GM04503 (cell line): ENCODE measurements around the gene PIAS3.
"Not testable (repeated sequence)": the region's sequence is repeated elsewhere in the genome, so short reads cannot be mapped to it uniquely, and the experiment has no call there.

ENCODE experiments used
- DNase-seq: peaks from one replicate; pipeline ENCODE4 v3.0.0-alpha.2; 2012; ENCODE audit warnings: low read depth

PIAS3 gene

DNA sequence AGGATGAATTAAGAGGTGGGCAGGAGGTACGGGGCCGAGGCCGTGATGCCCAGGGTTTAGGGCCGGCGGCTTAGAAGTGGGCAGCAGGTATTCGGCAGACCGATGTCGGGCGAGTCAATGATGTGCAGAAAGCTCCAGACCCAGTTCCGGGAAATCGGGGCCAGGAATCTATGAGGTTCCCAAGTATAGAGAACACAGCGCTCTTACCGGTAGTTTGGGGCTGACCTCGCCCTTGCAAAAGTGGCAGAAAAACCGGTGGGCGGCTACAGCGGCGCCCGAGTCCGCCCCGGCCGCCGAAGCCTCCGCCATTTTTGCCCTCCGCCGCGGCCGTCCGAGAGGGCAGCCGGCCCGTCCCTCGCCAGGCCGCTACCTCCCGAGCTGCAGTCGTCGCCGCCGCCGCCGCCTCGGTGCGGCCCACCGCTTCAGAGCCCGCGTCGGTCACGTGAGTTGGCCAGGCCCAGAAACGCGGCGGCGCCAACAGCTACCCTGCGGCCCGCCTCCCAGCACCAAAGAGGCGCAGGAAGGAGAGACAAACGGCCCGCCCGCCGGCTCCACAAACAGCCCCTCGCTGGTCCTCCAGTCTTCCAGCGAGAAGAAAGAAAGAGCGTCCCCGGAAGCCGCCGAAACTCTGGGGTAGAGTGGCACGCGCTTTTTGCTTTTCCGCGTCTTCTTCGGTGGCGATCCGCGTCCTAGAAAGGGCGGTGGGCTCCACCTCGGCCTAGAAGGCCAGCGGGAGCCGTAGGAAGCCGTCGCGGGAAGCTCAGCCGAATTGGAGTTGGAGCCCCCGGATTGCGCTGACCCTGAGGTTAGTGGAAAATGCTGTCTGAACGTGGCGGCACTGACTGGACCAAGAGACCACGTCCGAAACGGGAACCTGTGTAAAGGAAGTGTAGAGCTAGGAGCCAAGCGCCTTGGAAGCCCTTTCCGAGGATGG is 35.0 kb downstream of the PIAS3 start, which contains the start of the genes POLR3C and RNF115:
TSS of gene POLR3C (plus strand) at position 636 of the 934 bp plus-strand sequence. CDS start 1,577 bp downstream, outside the sequence.
TSS of gene RNF115 (minus strand) at position 531 of the 934 bp plus-strand sequence. CDS start at position 309, 222 bp downstream.
- peak; percentile 63 for DNase-seq

DNA sequence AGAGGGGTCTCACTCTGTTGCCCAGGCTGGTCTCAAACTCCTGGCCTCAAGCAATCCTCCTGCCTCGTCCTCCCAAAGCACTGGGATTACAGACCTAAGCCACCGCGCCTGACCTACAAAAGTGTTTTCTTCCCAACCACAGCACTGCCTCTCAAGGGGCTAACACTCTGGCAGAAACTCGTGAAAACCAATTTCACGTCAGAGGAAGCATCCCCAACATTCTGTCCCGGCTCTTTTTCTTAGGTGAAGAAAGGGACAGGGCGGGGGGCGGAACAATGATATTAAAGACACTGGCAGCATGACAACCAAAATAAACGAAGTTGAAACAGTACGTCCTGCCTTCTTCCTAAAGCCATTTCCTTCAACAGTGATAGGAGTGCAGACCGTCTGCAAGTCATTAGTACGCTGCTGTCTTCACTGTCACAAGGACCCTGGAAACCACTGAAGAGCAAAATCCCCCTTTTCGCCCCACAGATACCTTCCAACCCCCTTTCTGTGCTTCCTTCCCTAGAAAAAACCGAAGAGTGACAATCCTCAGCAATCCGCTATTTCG is 36.0 kb downstream of the PIAS3 start:
- not testable (repeated sequence) for DNase-seq

DNA sequence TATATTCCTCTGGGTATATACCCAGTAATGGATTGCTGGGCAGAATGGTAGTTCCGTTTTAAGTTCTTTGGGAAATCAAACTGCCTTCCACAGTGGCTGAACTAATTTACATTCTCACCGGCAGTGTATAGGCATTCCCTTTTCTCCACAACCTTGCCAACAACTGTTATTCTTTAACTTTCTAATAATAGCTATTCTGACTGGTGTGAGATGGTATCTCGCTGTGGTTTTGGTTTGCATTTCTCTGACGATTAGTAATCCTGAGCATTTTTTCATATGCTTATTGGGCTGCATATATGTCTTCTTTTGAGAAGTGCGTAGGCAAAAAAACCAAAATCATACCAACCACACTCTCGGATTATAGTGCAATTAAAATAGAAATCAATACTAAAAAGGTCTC is 40.8 kb downstream of the PIAS3 start:
- DNase-seq: peak; percentile 50

DNA sequence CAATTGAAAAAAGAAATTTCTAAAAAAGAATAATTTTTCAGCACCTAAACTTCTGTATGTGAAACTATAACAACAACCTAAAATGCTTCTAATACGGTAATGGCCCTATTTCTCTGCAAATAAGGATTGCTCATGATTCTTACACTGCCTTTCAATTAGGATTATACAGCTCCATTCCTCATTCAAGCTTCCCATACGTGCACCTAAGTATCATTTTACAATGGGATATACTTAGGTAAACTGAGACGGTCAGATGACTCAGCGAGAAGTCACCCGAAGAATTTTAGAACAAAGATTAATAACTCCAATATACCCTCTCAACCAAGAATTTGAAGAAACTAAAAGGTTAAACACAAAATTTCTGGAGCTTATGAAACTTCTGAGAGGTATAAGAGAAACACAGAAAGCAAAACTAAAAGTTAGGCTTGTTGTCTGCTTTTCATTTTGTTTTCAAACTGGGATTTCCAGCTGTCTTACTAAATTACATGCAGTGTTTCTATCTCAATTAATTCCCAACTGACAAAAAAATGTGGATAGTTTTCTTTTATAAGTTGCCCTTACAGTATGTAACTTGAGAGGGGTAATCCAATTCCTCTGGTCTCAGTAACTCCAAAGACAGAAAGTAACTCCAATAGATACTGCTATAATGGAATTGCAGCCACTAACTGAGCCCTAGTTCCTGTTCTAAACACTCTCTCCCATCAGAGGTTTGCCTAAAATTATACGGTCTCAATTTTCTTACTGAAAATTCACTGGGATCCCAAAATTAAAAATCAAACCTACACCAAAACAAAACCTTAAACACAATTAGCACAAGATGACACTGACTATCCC is 45.7 kb downstream of the PIAS3 start:
- not testable (repeated sequence) for DNase-seq

DNA sequence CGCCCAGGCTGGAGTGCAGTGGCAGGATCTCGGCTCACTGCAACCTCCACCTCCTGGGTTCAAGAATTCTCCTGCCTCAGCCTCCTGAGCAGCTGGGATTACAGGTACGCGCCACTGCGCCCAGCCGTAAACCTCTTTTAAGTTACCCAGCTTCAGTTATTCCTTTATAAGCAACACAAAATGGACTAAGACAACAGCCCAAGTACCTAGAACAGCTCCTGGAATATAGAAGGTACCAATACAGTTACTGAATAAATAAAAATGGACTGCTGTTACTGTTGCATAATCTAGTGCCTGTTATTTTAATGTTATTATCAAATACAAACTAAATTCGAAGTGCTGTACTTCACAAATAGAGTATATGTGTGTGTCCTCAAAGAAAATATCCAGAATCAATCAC is 52.0 kb downstream of the PIAS3 start:
- DNase-seq: no peak

DNA sequence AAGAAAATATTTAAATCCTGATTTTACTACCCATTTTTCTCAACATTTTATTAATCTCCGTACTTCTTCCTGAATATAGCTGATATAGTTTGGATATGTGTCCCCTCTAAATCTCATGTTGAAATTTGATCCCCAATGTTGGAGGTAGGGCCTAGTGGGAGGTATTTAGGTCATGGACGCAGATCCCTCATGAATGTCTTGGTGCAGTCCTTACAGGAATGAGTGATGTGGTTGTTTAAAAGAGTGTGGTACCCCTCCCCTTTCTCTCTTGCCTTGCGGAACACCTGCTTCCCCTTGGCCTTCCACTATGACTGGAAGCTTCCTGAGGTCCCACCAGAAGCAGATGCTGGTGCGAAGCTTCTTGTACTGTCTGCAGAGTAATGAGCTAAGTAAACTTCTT is 52.5 kb downstream of the PIAS3 start:
- DNase-seq: no peak

DNA sequence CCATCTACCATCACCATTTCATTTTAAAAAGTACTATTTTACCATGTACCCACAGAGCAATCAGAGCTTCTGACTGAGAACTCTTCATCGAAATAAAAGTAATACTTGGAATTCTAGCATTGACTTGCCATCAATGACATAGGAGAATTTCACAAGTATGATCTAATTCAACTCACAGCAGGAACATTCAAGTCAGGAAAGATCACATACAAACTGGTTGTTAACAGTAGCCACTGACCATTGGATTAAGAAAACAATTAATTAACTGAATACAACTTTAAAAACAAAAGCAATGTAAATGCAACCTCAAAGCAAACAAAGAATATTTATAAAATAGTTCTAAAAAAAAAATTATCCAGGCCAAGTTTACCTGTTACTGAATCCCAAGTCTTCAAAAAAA is 53.8 kb downstream of the PIAS3 start:
- DNase-seq: no peak

DNA sequence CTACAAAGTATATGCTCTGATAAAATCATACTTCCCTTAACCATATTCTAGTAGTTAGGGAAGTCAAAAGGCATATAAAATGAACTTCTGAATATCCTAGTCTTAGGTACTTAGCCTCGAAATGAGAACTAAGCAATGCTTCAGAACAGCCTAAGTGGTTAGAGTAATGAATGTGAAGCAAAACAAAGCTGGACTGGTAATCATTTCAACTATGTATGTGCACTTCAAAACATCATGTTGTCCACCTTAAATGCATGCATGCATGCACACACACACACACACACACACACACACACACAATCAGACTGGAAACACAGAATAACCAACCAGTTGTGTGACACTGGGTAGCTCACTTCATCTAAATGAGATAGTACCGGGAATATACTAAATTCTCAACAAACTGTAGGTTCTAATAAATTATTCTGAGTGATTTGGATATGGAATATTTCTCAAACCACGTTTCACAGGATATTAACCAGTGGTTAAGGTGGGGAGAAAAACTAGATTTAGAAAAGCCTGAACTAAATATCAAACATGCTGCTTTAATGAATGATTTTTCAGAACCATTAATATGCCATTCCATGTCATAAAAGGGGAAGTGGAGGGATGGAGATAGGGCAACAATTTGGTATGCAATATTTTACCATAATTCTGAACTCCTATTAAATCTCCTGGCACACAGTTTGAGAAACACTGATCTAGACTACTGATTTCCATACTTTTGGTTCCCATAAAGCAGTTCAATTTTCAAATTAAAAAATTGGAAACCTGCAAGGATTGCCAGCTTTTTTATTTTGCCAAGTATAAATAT is 54.4 kb downstream of the PIAS3 start:
- no peak for DNase-seq

DNA sequence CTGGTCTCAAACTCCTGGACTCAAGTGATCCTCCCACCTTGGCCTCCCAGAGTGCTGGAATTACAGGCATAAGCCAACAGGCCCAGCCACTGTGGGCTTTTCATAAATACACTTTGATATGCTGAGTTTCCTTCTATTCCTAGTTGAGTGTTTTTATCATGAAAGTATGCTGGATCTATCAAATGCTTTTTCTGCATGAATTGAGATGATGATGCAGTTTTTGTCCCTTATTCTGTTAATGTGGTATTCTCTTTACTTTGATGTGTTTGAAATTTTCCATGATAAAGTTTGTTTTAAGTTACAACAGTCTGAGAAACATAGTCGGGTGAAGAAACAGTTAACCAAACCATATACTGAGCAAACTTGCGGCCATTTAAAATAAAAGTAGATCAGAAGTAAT is 59.1 kb downstream of the PIAS3 start:
- DNase-seq: no peak
